Measurements from ENCODE around the gene ATRIP.

ATRIP gene

DNA sequence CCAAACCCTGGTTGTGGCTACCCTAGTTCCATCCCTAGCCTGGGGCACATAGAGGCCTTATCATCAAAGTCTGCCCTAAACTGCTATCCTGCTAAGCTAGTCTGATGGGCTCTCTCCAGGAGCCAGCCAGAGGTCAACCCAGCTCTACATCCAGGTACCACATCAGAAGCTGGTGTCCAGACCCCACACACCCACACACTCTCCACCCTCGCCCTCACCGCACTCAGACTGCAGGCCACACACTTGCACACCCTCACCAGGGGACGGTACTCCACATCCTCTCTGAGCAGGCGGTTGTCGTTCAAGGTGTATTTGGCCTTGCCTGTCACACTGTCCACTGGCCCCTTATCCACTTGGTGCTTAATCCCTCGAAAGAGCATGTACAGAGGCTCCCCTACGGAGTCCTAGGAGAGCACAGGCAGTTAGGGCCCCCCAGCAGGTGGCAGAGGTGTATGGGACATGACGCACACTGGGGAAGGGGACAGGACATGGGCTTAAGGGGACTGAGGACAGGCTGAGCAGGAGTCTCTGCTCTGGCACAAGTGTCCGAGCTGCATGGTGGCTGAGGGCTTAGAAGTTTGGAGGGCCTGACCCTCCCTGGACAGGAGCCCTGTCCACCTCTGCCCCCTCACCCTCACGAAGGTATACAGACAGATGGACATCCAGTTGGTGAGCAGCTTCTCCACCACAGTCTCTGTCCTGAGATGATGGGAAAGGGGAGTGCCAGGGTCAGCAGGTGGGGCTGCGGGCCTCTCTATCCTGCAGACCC is 34.7 kb upstream of the ATRIP start:
- peaks cover 88% of the 10 kb centered on the region for H3K36me3 ChIP-seq (ENCODE audit: control insufficient read depth, insufficient read depth, low read length, severe bottlenecking)

GRCh38 chr3:48412375-48413001 is 34.0 kb upstream of the ATRIP start:
- H3K4me3 ChIP-seq (ENCODE audit: low read length), result no peak overlapping the region
- no peaks in the 10 kb centered on the region for H3K27me3 ChIP-seq (replicated peaks; ENCODE audit: control insufficient read depth, insufficient read depth, low read length)
- no peaks in the 10 kb centered on the region for H3K4me1 ChIP-seq (ENCODE audit: control insufficient read depth, insufficient read depth, low read length)
- no peak for DNase-seq (ENCODE audit: low read depth)
- peaks cover 90% of the 10 kb centered on the region for H3K36me3 ChIP-seq (ENCODE audit: control insufficient read depth, insufficient read depth, low read length, severe bottlenecking)
- H3K9ac ChIP-seq (ENCODE audit: low read length), result no peak overlapping the region
- no peaks in the 10 kb centered on the region for H3K9me3 ChIP-seq (ENCODE audit: control insufficient read depth, low read length)

More for the DNA sequence above, 34.7 kb upstream of the ATRIP start:
- no peaks in the 10 kb centered on the region for H3K27me3 ChIP-seq (replicated peaks; ENCODE audit: control insufficient read depth, insufficient read depth, low read length)
- no peak for DNase-seq (ENCODE audit: low read depth)
- H3K9me3 ChIP-seq (ENCODE audit: control insufficient read depth, low read length), result no peaks in the 10 kb centered on the region
- H3K4me3 ChIP-seq (ENCODE audit: low read length), result no peak overlapping the region
- H3K4me1 ChIP-seq (ENCODE audit: control insufficient read depth, insufficient read depth, low read length), result no peaks in the 10 kb centered on the region
- H3K9ac ChIP-seq (ENCODE audit: low read length), result no peak overlapping the region

- Histone ChIP-seq H3K9me3 (ENCODE audit: control insufficient read depth, low read length) (no peaks in the 10 kb centered on the region), H3K36me3 (ENCODE audit: control insufficient read depth, insufficient read depth, low read length, severe bottlenecking) (peaks cover 96% of the 10 kb centered on the region), H3K9ac (ENCODE audit: low read length) (no peak overlapping the region), H3K4me1 (ENCODE audit: control insufficient read depth, insufficient read depth, low read length) (no peaks in the 10 kb centered on the region), H3K27me3 (replicated peaks; ENCODE audit: control insufficient read depth, insufficient read depth, low read length) (no peaks in the 10 kb centered on the region), H3K4me3 (ENCODE audit: low read length) (no peak overlapping the region)
- DNase-seq (ENCODE audit: low read depth), result no peak
Measured at GRCh38 chr3:48413086-48413485, 33.5 kb upstream of the ATRIP start.

DNA sequence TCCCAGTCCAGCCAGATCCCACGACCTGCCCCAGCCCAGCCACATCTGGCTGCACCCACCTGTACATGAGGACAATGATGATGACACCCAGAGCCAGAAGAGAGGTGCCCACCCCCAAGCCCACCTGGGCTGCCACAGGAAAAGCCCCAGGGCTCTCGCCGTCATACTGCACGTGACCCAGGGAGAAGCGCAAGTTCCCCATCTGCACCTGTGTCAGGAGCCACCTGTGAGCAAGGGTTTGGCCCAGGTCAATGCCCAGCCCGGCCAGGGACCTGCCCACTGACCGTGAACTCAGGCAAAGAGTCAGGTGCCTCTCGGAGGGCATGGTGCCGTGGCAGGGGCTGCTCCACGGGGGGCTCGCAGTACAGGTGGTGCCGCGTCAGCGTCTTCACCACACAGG is 32.9 kb upstream of the ATRIP start:
- no peaks in the 10 kb centered on the region for H3K4me1 ChIP-seq (ENCODE audit: control insufficient read depth, insufficient read depth, low read length)
- DNase-seq (ENCODE audit: low read depth), result no peak
- H3K36me3 ChIP-seq (ENCODE audit: control insufficient read depth, insufficient read depth, low read length, severe bottlenecking), result peaks cover 96% of the 10 kb centered on the region
- no peaks in the 10 kb centered on the region for H3K9me3 ChIP-seq (ENCODE audit: control insufficient read depth, low read length)
- no peak overlapping the region for H3K4me3 ChIP-seq (ENCODE audit: low read length)
- H3K27me3 ChIP-seq (replicated peaks; ENCODE audit: control insufficient read depth, insufficient read depth, low read length), result no peaks in the 10 kb centered on the region
- no peak overlapping the region for H3K9ac ChIP-seq (ENCODE audit: low read length)

GRCh38 chr3:48414376-48415250 is 31.9 kb upstream of the ATRIP start:
- H3K36me3 ChIP-seq (ENCODE audit: control insufficient read depth, insufficient read depth, low read length, severe bottlenecking), result peaks cover 94% of the 10 kb centered on the region

DNA sequence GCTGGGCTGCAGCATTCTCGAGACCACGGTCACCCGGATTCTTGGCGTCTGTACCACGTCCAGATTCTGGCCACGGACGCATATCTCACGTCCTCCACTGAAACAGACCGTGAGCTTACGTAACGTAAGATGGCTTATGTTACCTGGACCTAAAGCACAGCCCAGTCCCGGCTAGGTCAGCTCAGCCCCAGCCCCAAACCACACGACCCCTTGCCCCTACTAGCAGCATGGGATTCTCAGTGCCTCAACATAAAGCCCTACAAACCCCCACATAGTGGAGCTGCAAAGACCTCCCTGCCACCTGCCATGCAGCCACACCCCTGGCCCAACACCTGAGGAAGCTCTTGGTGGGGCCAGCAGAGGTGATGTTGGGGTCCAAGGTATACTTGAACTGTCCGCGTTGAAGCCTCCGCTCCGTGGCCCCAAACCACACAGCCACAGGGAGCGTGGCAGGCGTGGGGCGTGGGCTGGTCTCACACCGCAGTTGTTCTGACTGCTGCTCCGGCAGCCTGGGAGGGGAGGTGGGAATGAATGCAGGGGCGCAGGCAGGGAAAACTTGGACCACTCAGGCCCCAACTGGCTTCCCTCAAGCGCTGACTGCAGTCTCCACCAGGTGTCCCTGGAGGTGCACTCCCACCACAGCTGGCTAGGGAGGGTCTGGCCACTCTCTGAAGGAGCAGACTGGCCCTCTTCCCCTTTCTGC is 31.1 kb upstream of the ATRIP start:
- DNase-seq (ENCODE audit: low read depth), result no peak
- H3K4me3 ChIP-seq (ENCODE audit: low read length), result no peak overlapping the region
- H3K4me1 ChIP-seq (ENCODE audit: control insufficient read depth, insufficient read depth, low read length), result no peaks in the 10 kb centered on the region
- no peak overlapping the region for H3K9ac ChIP-seq (ENCODE audit: low read length)
- H3K9me3 ChIP-seq (ENCODE audit: control insufficient read depth, low read length), result no peaks in the 10 kb centered on the region
- peaks cover 89% of the 10 kb centered on the region for H3K36me3 ChIP-seq (ENCODE audit: control insufficient read depth, insufficient read depth, low read length, severe bottlenecking)
- no peaks in the 10 kb centered on the region for H3K27me3 ChIP-seq (replicated peaks; ENCODE audit: control insufficient read depth, insufficient read depth, low read length)

More at GRCh38 chr3:48414376-48415250, 31.9 kb upstream of the ATRIP start:
- DNase-seq (ENCODE audit: low read depth), result no peak
- no peak overlapping the region for H3K9ac ChIP-seq (ENCODE audit: low read length)
- no peaks in the 10 kb centered on the region for H3K9me3 ChIP-seq (ENCODE audit: control insufficient read depth, low read length)
- no peak overlapping the region for H3K4me3 ChIP-seq (ENCODE audit: low read length)
- H3K27me3 ChIP-seq (replicated peaks; ENCODE audit: control insufficient read depth, insufficient read depth, low read length), result no peaks in the 10 kb centered on the region
- no peaks in the 10 kb centered on the region for H3K4me1 ChIP-seq (ENCODE audit: control insufficient read depth, insufficient read depth, low read length)

- no peaks in the 10 kb centered on the region for H3K27me3 ChIP-seq (replicated peaks; ENCODE audit: control insufficient read depth, insufficient read depth, low read length)
- no peak overlapping the region for H3K4me3 ChIP-seq (ENCODE audit: low read length)
- no peak overlapping the region for H3K9ac ChIP-seq (ENCODE audit: low read length)
- no peak for DNase-seq (ENCODE audit: low read depth)
- no peaks in the 10 kb centered on the region for H3K9me3 ChIP-seq (ENCODE audit: control insufficient read depth, low read length)
- H3K4me1 ChIP-seq (ENCODE audit: control insufficient read depth, insufficient read depth, low read length), result no peaks in the 10 kb centered on the region
- peaks cover 86% of the 10 kb centered on the region for H3K36me3 ChIP-seq (ENCODE audit: control insufficient read depth, insufficient read depth, low read length, severe bottlenecking)
Measured at GRCh38 chr3:48416091-48416505, 30.4 kb upstream of the ATRIP start.

DNA sequence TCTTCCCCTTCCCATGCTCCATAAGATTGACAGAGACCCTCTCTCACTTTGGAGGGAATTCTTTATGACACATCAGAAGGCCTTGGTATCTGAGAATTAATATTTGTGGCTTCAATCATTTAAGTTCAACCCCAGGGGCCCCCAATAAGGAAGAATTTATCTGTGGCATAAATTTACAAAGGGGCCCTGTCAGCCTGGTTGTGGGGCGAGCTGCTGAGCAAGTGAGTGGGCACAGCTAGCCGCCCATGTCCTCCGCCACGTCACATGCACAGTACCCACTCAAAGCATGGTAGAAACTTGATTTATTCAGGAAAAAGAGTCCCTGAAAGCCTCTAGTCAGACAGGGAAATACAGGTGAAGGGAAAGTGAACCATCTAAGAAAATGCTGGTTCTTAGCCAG is 30.0 kb upstream of the ATRIP start:
- Histone ChIP-seq H3K27me3 (replicated peaks; ENCODE audit: control insufficient read depth, insufficient read depth, low read length) (no peaks in the 10 kb centered on the region), H3K4me1 (ENCODE audit: control insufficient read depth, insufficient read depth, low read length) (no peaks in the 10 kb centered on the region), H3K4me3 (ENCODE audit: low read length) (no peak overlapping the region), H3K9me3 (ENCODE audit: control insufficient read depth, low read length) (no peaks in the 10 kb centered on the region), H3K9ac (ENCODE audit: low read length) (no peak overlapping the region), H3K36me3 (ENCODE audit: control insufficient read depth, insufficient read depth, low read length, severe bottlenecking) (peaks cover 81% of the 10 kb centered on the region)
- DNase-seq (ENCODE audit: low read depth), result no peak

- H3K4me3 ChIP-seq (ENCODE audit: low read length), result no peak overlapping the region
- no peaks in the 10 kb centered on the region for H3K9me3 ChIP-seq (ENCODE audit: control insufficient read depth, low read length)
- peaks cover 70% of the 10 kb centered on the region for H3K36me3 ChIP-seq (ENCODE audit: control insufficient read depth, insufficient read depth, low read length, severe bottlenecking)
- DNase-seq (ENCODE audit: low read depth), result no peak
- H3K9ac ChIP-seq (ENCODE audit: low read length), result no peak overlapping the region
- no peaks in the 10 kb centered on the region for H3K27me3 ChIP-seq (replicated peaks; ENCODE audit: control insufficient read depth, insufficient read depth, low read length)
- H3K4me1 ChIP-seq (ENCODE audit: control insufficient read depth, insufficient read depth, low read length), result no peaks in the 10 kb centered on the region
Measured at GRCh38 chr3:48417529-48418108, 28.9 kb upstream of the ATRIP start.

DNA sequence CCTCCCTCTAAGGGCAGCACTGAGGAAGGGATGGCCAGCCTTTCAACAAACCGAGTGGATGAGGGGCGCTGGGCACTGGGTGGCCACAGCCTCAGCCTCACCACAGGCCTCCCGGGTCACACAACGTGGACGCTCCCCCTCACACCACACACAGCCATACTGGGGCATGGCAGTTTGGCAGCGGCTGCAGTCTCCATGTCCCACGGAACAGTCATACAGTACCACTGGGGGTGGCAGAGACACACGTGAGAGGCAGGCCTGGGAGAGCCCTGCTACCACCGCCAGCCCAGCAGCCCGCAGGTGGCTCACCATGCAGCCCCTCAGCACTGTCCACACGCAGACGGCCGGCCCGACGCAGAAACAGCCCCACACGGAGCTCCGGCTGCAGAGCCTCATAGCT is 28.4 kb upstream of the ATRIP start:
- no peaks in the 10 kb centered on the region for H3K4me1 ChIP-seq (ENCODE audit: control insufficient read depth, insufficient read depth, low read length)
- no peaks in the 10 kb centered on the region for H3K27me3 ChIP-seq (replicated peaks; ENCODE audit: control insufficient read depth, insufficient read depth, low read length)
- DNase-seq (ENCODE audit: low read depth), result no peak
- peaks cover 65% of the 10 kb centered on the region for H3K36me3 ChIP-seq (ENCODE audit: control insufficient read depth, insufficient read depth, low read length, severe bottlenecking)
- H3K9ac ChIP-seq (ENCODE audit: low read length), result no peak overlapping the region
- no peak overlapping the region for H3K4me3 ChIP-seq (ENCODE audit: low read length)
- no peaks in the 10 kb centered on the region for H3K9me3 ChIP-seq (ENCODE audit: control insufficient read depth, low read length)

All from adipocyte (in vitro differentiated cells).